ENCODE measurements around the gene PROX1. TPM values are rescaled to one million over a fixed set of nuclear protein-coding genes. Genes with fewer than 3 reads are reported as not detected.

The PROX1 gene
- total and polyA plus RNA-seq, 2 experiments from 2014 or later: 4.8 to 15.7 TPM

DNA sequence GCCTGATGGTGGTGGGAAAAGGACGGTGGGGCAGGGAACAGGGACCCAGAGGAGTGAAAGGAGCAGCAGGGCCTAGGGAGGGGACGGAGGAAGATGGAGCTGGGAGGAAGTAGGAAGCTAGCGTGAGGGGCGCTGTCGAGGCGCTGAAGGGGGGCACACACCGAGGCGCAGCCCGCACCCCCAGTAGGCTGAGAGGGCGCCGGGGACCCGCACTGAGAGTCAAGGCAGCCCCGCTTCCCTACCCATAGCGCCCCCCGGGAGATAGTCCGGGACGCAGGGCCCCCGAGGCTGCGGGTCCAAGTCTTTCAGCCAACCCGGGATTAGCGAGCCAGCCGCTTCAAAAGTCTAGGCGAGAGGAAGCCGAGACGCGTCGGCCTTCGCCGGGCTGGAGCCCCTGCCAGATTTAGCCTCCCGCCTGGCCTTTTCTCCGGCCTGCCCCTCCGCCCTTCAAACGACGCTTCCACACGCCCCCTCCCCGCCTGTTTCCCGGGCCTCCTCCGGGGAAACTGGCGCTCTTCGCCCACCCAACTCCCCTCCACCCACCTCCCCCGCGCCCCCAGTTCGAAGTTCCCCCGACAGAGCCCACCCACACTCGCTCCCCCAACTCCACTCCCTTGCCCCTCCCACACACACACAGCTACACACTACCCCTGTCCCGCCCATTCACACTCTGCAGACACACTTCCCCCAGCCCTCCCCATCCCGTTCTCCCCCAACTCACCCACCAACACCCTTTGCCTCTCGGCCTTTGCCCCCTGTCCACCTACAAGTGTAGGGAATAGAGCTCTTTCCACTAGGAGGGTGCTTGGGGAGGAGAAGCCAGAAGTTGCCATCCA is 7.8 kb upstream of the PROX1 start:
- peaks cover 21% of the 10 kb centered on the region for H3K4me1 ChIP-seq (ENCODE audit: insufficient read depth)
- H4K20me1 ChIP-seq (ENCODE audit: insufficient read depth, poor library complexity, severe bottlenecking): no peaks in the 10 kb centered on the region
- peaks cover 73% of the 10 kb centered on the region for H3K27me3 ChIP-seq
- H3K36me3 ChIP-seq (replicated peaks; ENCODE audit: insufficient read depth, low read depth): no peaks in the 10 kb centered on the region
- H3K9me2 ChIP-seq (replicated peaks; ENCODE audit: insufficient read depth): no peaks in the 10 kb centered on the region
- H3K4me3 ChIP-seq: no peak overlapping the region
- no peak overlapping the region for H3K27ac ChIP-seq
- peak overlapping the region; percentile 16 for H2AFZ ChIP-seq
- no peaks in the 10 kb centered on the region for H3K9me3 ChIP-seq (ENCODE audit: low read depth)
- no peak for DNase-seq (ENCODE audit: low spot score)
- TF ChIP-seq EZH2phosphoT487 (IDR thresholded peaks at IDR 0.05; ENCODE audit: low read depth, severe bottlenecking, unreplicated experiment) (no peak), EZH2 (IDR thresholded peaks at IDR 0.05; ENCODE audit: borderline replicate concordance) (no peak), CTCF (IDR thresholded peaks at IDR 0.05; ENCODE audit: poor library complexity) (peak; percentile 15)
- peak overlapping the region; percentile 76 for H3K4me2 ChIP-seq
- H3K79me2 ChIP-seq: no peaks in the 10 kb centered on the region
- 13% methylated on average over 26 of the region's 48 CpGs for WGBS (ENCODE audit: low lambda C conversion rate, missing lambda C conversion rate)

GRCh38 chr1:213980906-213981305 is 6.9 kb upstream of the PROX1 start:
- H4K20me1 ChIP-seq (ENCODE audit: insufficient read depth, poor library complexity, severe bottlenecking): no peaks in the 10 kb centered on the region
- peaks cover 26% of the 10 kb centered on the region for H3K4me1 ChIP-seq (ENCODE audit: insufficient read depth)
- no peaks in the 10 kb centered on the region for H3K79me2 ChIP-seq
- no peak overlapping the region for H3K4me2 ChIP-seq
- TF ChIP-seq EZH2phosphoT487 (IDR thresholded peaks at IDR 0.05; ENCODE audit: low read depth, severe bottlenecking, unreplicated experiment) (no peak), CTCF (IDR thresholded peaks at IDR 0.05; ENCODE audit: poor library complexity) (no peak), EZH2 (IDR thresholded peaks at IDR 0.05; ENCODE audit: borderline replicate concordance) (no peak)
- DNase-seq (ENCODE audit: low spot score): no peak
- WGBS (ENCODE audit: low lambda C conversion rate, missing lambda C conversion rate): 69% methylated on average over 4 of the region's 4 CpGs
- no peak overlapping the region for H2AFZ ChIP-seq
- H3K36me3 ChIP-seq (replicated peaks; ENCODE audit: insufficient read depth, low read depth): no peaks in the 10 kb centered on the region
- no peaks in the 10 kb centered on the region for H3K9me3 ChIP-seq (ENCODE audit: low read depth)
- peaks cover 82% of the 10 kb centered on the region for H3K27me3 ChIP-seq
- H3K27ac ChIP-seq: no peak overlapping the region
- H3K9me2 ChIP-seq (replicated peaks; ENCODE audit: insufficient read depth): no peaks in the 10 kb centered on the region
- H3K4me3 ChIP-seq: no peak overlapping the region

GRCh38 chr1:213982289-213982671 is 5.5 kb upstream of the PROX1 start:
- H3K4me2 ChIP-seq: peak overlapping the region; percentile 95
- no peaks in the 10 kb centered on the region for H3K79me2 ChIP-seq
- H3K27me3 ChIP-seq: peaks cover 94% of the 10 kb centered on the region
- no peaks in the 10 kb centered on the region for H3K9me3 ChIP-seq (ENCODE audit: low read depth)
- no peaks in the 10 kb centered on the region for H3K9me2 ChIP-seq (replicated peaks; ENCODE audit: insufficient read depth)
- WGBS (ENCODE audit: low lambda C conversion rate, missing lambda C conversion rate): 16% methylated on average over 8 of the region's 8 CpGs
- H3K27ac ChIP-seq: no peak overlapping the region
- TF ChIP-seq EZH2 (IDR thresholded peaks at IDR 0.05; ENCODE audit: borderline replicate concordance) (no peak), EZH2phosphoT487 (IDR thresholded peaks at IDR 0.05; ENCODE audit: low read depth, severe bottlenecking, unreplicated experiment) (no peak), CTCF (IDR thresholded peaks at IDR 0.05; ENCODE audit: poor library complexity) (no peak)
- H4K20me1 ChIP-seq (ENCODE audit: insufficient read depth, poor library complexity, severe bottlenecking): no peaks in the 10 kb centered on the region
- no peaks in the 10 kb centered on the region for H3K36me3 ChIP-seq (replicated peaks; ENCODE audit: insufficient read depth, low read depth)
- H3K4me3 ChIP-seq: no peak overlapping the region
- no peak for DNase-seq (ENCODE audit: low spot score)
- peaks cover 28% of the 10 kb centered on the region for H3K4me1 ChIP-seq (ENCODE audit: insufficient read depth)
- H2AFZ ChIP-seq: peak overlapping the region; percentile 56
